ENCODE data around the gene ARHGAP24. TPM values are rescaled to one million over a fixed set of nuclear protein-coding genes. Genes with fewer than 3 reads are reported as not detected.

Gene ARHGAP24
- total and polyA plus RNA-seq, 4 donors: 16.1 to 40.5 (median 24.4) TPM

GRCh38 chr4:85717847-85718246, 242.9 kb downstream of the ARHGAP24 start:
- H3K27ac ChIP-seq (ENCODE audit: low read depth, low read length): no peak overlapping the region
- no peak overlapping the region for H3K4me3 ChIP-seq (ENCODE audit: low read depth, low read length)
- H3K27me3 ChIP-seq (ENCODE audit: control insufficient read depth, insufficient read depth, low read length): no peaks in the 10 kb centered on the region
- no peak for DNase-seq (ENCODE audit: low read depth in 4 of 6, low spot score in 6 of 6)
- no peaks in the 10 kb centered on the region for H3K4me1 ChIP-seq (ENCODE audit: control insufficient read depth, insufficient read depth, low read length)
- no peaks in the 10 kb centered on the region for H3K9me3 ChIP-seq (ENCODE audit: control insufficient read depth, insufficient read depth, low read length)
- no peaks in the 10 kb centered on the region for H3K36me3 ChIP-seq (ENCODE audit: control insufficient read depth, insufficient read depth, low read length)
- WGBS (ENCODE audit: insufficient coverage): no CpG with 5 or more reads among the region's 2 CpGs

DNA sequence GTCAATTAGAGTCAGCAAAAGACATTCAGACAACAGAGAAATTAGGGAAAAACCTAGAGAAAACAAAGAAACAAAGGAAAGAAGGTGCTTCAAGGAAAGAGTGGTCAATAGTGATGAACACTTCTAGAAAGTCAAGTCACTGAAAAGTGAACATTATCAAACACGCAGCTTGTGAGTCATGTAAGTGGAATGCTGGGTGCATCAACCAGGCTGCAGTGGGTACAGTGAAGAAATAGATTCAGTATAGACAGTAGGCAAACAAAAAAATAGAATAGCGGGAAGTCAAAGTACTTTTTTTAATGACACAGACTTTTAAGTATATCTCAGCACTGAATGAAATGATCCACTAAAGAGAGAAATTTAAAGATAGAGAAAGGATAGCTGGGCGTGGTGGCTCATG, 245.8 kb downstream of the ARHGAP24 start:
- H3K27ac ChIP-seq (ENCODE audit: low read depth, low read length): no peak overlapping the region
- H3K4me1 ChIP-seq (ENCODE audit: control insufficient read depth, insufficient read depth, low read length): no peaks in the 10 kb centered on the region
- no peak overlapping the region for H3K4me3 ChIP-seq (ENCODE audit: low read depth, low read length)
- no peaks in the 10 kb centered on the region for H3K36me3 ChIP-seq (ENCODE audit: control insufficient read depth, insufficient read depth, low read length)
- no peak for DNase-seq (ENCODE audit: low read depth in 4 of 6, low spot score in 6 of 6)
- no peaks in the 10 kb centered on the region for H3K27me3 ChIP-seq (ENCODE audit: control insufficient read depth, insufficient read depth, low read length)
- no peaks in the 10 kb centered on the region for H3K9me3 ChIP-seq (ENCODE audit: control insufficient read depth, insufficient read depth, low read length)
- WGBS (ENCODE audit: insufficient coverage): 0% methylated on average over 1 of the region's 3 CpGs

DNA sequence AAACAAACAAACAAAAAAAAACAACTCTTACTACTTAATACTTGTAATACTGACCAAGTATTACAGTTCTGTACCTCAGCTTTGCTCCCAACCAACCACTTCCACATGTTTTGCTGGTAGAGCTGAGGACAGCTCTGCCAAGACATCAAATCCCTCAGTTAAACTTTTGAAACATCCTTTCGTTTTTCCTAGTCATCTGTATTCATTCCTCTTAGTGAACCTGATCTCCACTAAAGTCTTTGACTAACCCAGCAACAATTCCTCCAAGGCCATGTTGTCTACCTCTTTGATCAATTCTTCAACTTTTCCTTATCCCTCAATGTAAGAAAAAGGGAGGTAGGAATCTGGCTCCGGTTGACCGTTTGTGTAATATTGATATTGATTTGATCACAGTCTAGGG, 247.5 kb downstream of the ARHGAP24 start:
- Histone ChIP-seq H3K4me1 (ENCODE audit: control insufficient read depth, insufficient read depth, low read length) (no peaks in the 10 kb centered on the region), H3K9me3 (ENCODE audit: control insufficient read depth, insufficient read depth, low read length) (no peaks in the 10 kb centered on the region), H3K27ac (ENCODE audit: low read depth, low read length) (no peak overlapping the region), H3K36me3 (ENCODE audit: control insufficient read depth, insufficient read depth, low read length) (no peaks in the 10 kb centered on the region), H3K4me3 (ENCODE audit: low read depth, low read length) (no peak overlapping the region), H3K27me3 (ENCODE audit: control insufficient read depth, insufficient read depth, low read length) (no peaks in the 10 kb centered on the region)
- WGBS (ENCODE audit: insufficient coverage): 89% methylated on average over 1 of the region's 3 CpGs
- no peak for DNase-seq (ENCODE audit: low read depth in 4 of 6, low spot score in 6 of 6)

DNA sequence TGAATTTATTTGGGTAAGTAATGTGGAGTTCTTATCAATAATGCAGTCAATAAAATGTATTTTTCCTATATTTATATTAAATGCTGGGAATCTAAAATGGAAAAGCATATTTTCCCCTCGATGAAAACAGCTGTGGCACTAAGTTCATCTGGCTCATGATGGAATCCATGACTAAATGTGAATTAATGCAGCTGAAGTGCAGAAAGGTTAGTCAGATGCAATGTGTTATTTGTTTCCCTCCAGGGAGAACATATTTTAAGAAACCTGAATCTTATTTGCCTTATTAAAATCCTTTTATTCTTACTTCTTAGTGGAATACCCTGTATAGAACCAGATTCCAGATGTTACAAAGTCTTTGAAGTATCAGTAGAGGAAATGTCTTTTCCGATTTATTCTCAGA, 247.9 kb downstream of the ARHGAP24 start:
- no peak for DNase-seq (ENCODE audit: low read depth in 4 of 6, low spot score in 6 of 6)

GRCh38 chr4:85724791-85725563, 250.0 kb downstream of the ARHGAP24 start:
- DNase-seq (ENCODE audit: low read depth in 4 of 6, low spot score in 6 of 6): peak in 1 of 6 donors; percentile 40
- Histone ChIP-seq H3K4me3 (ENCODE audit: low read depth, low read length) (no peak overlapping the region), H3K36me3 (ENCODE audit: control insufficient read depth, insufficient read depth, low read length) (no peaks in the 10 kb centered on the region), H3K27ac (ENCODE audit: low read depth, low read length) (no peak overlapping the region), H3K4me1 (ENCODE audit: control insufficient read depth, insufficient read depth, low read length) (no peaks in the 10 kb centered on the region), H3K27me3 (ENCODE audit: control insufficient read depth, insufficient read depth, low read length) (no peaks in the 10 kb centered on the region), H3K9me3 (ENCODE audit: control insufficient read depth, insufficient read depth, low read length) (no peaks in the 10 kb centered on the region)
- 100% methylated on average over 1 of the region's 3 CpGs for WGBS (ENCODE audit: insufficient coverage)

More for the DNA sequence above, 247.9 kb downstream of the ARHGAP24 start:
- no peaks in the 10 kb centered on the region for H3K9me3 ChIP-seq (ENCODE audit: control insufficient read depth, insufficient read depth, low read length)
- no peaks in the 10 kb centered on the region for H3K4me1 ChIP-seq (ENCODE audit: control insufficient read depth, insufficient read depth, low read length)
- H3K36me3 ChIP-seq (ENCODE audit: control insufficient read depth, insufficient read depth, low read length): no peaks in the 10 kb centered on the region
- no peak overlapping the region for H3K4me3 ChIP-seq (ENCODE audit: low read depth, low read length)
- WGBS (ENCODE audit: insufficient coverage): no CpG with 5 or more reads among the region's 2 CpGs
- no peak overlapping the region for H3K27ac ChIP-seq (ENCODE audit: low read depth, low read length)
- no peaks in the 10 kb centered on the region for H3K27me3 ChIP-seq (ENCODE audit: control insufficient read depth, insufficient read depth, low read length)

DNA sequence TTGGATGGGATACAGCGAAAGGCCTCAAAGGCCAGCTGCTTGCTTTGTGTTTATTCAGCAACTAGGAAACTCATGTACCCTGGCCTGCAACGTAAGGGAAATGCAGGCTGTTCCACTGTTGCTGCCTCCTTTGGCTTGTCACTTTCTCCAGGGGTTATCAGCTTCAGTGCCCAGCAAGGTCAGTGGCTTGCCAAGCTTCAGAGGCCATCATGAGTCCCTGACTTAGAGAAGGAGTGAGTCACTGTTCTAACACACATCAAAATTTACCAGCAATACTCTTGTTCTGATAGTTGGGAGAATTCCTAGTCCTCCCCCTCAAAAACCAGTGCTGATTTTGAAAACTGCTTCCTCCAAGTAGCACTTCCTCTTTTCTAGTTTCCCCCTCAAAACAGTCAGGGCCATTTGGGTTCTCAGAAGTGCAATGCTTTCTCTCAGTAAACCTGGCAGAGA, 250.8 kb downstream of the ARHGAP24 start:
- Histone ChIP-seq H3K4me1 (ENCODE audit: control insufficient read depth, insufficient read depth, low read length) (no peaks in the 10 kb centered on the region), H3K27me3 (ENCODE audit: control insufficient read depth, insufficient read depth, low read length) (no peaks in the 10 kb centered on the region), H3K36me3 (ENCODE audit: control insufficient read depth, insufficient read depth, low read length) (no peaks in the 10 kb centered on the region), H3K4me3 (ENCODE audit: low read depth, low read length) (no peak overlapping the region), H3K9me3 (ENCODE audit: control insufficient read depth, insufficient read depth, low read length) (no peaks in the 10 kb centered on the region), H3K27ac (ENCODE audit: low read depth, low read length) (peak overlapping the region; percentile 25)
- 50% methylated on average over 1 of the region's 2 CpGs for WGBS (ENCODE audit: insufficient coverage)
- no peak for DNase-seq (ENCODE audit: low read depth in 4 of 6, low spot score in 6 of 6)

DNA sequence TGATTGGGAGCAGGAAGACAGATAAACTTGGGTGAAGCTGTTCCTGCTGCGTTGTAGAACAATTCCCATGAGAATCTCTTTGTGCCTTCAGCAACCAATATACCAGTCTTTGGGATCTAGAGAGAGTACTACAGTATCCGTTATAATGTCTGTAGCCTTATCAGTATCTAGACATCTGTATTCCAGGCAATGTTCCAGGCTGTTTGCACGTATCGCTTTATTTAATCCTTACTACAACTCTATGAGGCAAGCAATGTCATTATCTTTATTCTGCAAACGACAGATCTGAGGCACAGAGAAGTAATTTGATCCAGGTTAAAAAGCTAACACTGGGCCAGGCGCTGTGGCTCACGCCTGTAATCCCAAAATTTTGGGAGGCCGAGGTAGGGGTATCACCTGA, 251.6 kb downstream of the ARHGAP24 start:
- DNase-seq (ENCODE audit: low read depth in 4 of 6, low spot score in 6 of 6): no peak
- 94% methylated on average over 5 of the region's 8 CpGs for WGBS (ENCODE audit: insufficient coverage)
- H3K27me3 ChIP-seq (ENCODE audit: control insufficient read depth, insufficient read depth, low read length): no peaks in the 10 kb centered on the region
- no peak overlapping the region for H3K27ac ChIP-seq (ENCODE audit: low read depth, low read length)
- no peak overlapping the region for H3K4me3 ChIP-seq (ENCODE audit: low read depth, low read length)
- H3K36me3 ChIP-seq (ENCODE audit: control insufficient read depth, insufficient read depth, low read length): no peaks in the 10 kb centered on the region
- H3K9me3 ChIP-seq (ENCODE audit: control insufficient read depth, insufficient read depth, low read length): no peaks in the 10 kb centered on the region
- H3K4me1 ChIP-seq (ENCODE audit: control insufficient read depth, insufficient read depth, low read length): no peaks in the 10 kb centered on the region

DNA sequence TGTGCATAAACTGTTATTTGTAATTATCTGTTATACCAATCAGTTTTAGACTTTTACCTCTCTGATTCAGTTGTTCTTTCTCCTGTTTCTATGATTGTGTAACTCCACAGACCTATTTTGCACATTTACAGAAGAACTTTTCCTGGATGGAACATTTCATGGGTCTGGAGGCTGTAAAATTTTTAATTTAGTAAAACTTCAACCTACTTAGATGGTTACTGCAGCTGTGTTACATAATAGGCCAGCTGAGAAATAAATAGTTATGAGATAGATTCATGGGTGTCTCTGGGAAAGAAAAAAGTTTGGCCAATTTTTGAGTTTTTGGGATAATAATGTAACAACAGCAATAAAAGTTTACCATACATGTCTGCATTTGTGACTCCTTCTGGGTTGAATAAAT, 253.5 kb downstream of the ARHGAP24 start:
- Histone ChIP-seq H3K4me3 (ENCODE audit: low read depth, low read length) (no peak overlapping the region), H3K9me3 (ENCODE audit: control insufficient read depth, insufficient read depth, low read length) (no peaks in the 10 kb centered on the region), H3K27ac (ENCODE audit: low read depth, low read length) (no peak overlapping the region), H3K4me1 (ENCODE audit: control insufficient read depth, insufficient read depth, low read length) (no peaks in the 10 kb centered on the region), H3K36me3 (ENCODE audit: control insufficient read depth, insufficient read depth, low read length) (no peaks in the 10 kb centered on the region), H3K27me3 (ENCODE audit: control insufficient read depth, insufficient read depth, low read length) (no peaks in the 10 kb centered on the region)
- DNase-seq (ENCODE audit: low read depth in 4 of 6, low spot score in 6 of 6): no peak

DNA sequence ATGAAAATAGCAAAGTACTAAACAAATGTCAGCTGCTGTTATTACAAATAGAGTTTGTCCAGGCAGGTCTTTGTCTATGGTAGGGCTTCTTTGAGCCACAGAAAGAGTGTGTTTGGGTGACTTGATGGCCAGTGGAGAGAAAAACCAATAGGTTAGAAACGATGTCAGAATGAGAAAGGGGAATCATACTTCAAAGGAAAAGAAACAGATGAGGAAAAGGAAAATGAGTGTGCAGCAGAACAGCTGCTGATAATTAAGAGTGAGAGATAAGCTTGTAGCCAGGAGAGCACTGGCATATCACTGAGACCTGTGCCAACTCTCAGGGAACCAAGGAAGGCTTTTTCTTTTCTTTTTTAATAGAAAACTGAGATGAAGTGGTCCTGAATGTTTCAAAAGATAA, 257.2 kb downstream of the ARHGAP24 start:
- no peaks in the 10 kb centered on the region for H3K4me1 ChIP-seq (ENCODE audit: control insufficient read depth, insufficient read depth, low read length)
- no peaks in the 10 kb centered on the region for H3K27me3 ChIP-seq (ENCODE audit: control insufficient read depth, insufficient read depth, low read length)
- DNase-seq (ENCODE audit: low read depth in 4 of 6, low spot score in 6 of 6): no peak
- 36% methylated on average over 1 of the region's 1 CpG for WGBS (ENCODE audit: insufficient coverage)
- H3K4me3 ChIP-seq (ENCODE audit: low read depth, low read length): no peak overlapping the region
- no peak overlapping the region for H3K27ac ChIP-seq (ENCODE audit: low read depth, low read length)
- no peaks in the 10 kb centered on the region for H3K9me3 ChIP-seq (ENCODE audit: control insufficient read depth, insufficient read depth, low read length)
- no peaks in the 10 kb centered on the region for H3K36me3 ChIP-seq (ENCODE audit: control insufficient read depth, insufficient read depth, low read length)

- Histone ChIP-seq H3K27ac (ENCODE audit: low read depth, low read length) (no peak overlapping the region), H3K9me3 (ENCODE audit: control insufficient read depth, insufficient read depth, low read length) (no peaks in the 10 kb centered on the region), H3K36me3 (ENCODE audit: control insufficient read depth, insufficient read depth, low read length) (no peaks in the 10 kb centered on the region), H3K4me1 (ENCODE audit: control insufficient read depth, insufficient read depth, low read length) (no peaks in the 10 kb centered on the region), H3K4me3 (ENCODE audit: low read depth, low read length) (no peak overlapping the region), H3K27me3 (ENCODE audit: control insufficient read depth, insufficient read depth, low read length) (no peaks in the 10 kb centered on the region)
- DNase-seq (ENCODE audit: low read depth in 4 of 6, low spot score in 6 of 6): no peak
Observed at GRCh38 chr4:85733798-85734197, 258.8 kb downstream of the ARHGAP24 start.
